GM20000 (cell line): ENCODE measurements around the gene CIB1.
A peak's percentile ranks its signal among the peaks of the same experiment; 100 is the strongest.
"Not testable (repeated sequence)": the region's sequence is repeated elsewhere in the genome, so short reads cannot be mapped to it uniquely, and the experiment has no call there.

Experiments used
- DNase-seq: peaks from one replicate; pipeline ENCODE4 v3.0.0; 2012; ENCODE audit warnings: low spot score
- TF ChIP-seq, protein P1 (sequence below): IDR thresholded peaks from 2 replicates; pipeline ENCODE4 v1.5.1; 2012; ENCODE audit warnings: mild to moderate bottlenecking, control low read depth; ENCODE audit errors: extremely low read depth, missing control alignments

CIB1 gene

DNA sequence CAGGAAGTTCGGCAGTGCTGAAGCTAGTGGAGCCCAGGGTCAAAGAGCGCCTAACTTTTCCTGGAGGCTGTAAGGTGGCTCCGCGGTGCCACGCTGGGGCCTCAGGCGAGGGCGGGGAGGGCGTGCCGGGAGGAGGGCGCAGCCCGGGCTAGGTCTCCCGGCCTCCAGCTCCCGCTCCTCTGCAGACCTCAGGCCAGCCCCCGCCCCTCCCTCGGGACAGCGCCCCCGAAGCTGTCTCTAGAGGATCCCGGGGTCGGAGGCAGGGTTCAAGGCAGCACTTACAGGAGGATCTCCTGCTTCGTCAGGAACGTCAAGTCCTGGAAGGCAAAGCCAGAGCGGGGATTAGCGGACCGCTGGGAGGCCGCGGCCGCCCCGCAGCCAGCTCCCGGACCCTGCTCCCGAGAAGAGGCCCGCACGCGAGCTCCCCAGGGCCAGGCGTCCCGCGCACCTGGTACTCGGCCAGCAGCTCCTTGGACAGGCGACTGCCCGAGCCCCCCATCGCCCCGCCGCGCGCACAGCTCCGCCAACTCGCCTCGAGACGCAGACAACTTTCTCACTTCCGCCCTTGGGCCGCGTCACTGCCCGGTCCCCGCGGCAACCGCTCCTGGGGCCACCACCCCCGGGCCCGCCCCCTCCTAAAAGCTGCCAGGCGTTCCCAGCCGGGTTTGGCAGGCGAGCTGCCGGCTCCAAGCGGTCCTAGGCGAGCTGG is at the start of gene CIB1:
TSS of gene CIB1 (minus strand) at position 555 of the 709 bp plus-strand sequence. CDS start at position 499, 56 bp downstream.
- DNase-seq: peak; percentile 100
- TF ChIP-seq, protein P1, sequence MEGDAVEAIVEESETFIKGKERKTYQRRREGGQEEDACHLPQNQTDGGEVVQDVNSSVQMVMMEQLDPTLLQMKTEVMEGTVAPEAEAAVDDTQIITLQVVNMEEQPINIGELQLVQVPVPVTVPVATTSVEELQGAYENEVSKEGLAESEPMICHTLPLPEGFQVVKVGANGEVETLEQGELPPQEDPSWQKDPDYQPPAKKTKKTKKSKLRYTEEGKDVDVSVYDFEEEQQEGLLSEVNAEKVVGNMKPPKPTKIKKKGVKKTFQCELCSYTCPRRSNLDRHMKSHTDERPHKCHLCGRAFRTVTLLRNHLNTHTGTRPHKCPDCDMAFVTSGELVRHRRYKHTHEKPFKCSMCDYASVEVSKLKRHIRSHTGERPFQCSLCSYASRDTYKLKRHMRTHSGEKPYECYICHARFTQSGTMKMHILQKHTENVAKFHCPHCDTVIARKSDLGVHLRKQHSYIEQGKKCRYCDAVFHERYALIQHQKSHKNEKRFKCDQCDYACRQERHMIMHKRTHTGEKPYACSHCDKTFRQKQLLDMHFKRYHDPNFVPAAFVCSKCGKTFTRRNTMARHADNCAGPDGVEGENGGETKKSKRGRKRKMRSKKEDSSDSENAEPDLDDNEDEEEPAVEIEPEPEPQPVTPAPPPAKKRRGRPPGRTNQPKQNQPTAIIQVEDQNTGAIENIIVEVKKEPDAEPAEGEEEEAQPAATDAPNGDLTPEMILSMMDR: no peak

DNA sequence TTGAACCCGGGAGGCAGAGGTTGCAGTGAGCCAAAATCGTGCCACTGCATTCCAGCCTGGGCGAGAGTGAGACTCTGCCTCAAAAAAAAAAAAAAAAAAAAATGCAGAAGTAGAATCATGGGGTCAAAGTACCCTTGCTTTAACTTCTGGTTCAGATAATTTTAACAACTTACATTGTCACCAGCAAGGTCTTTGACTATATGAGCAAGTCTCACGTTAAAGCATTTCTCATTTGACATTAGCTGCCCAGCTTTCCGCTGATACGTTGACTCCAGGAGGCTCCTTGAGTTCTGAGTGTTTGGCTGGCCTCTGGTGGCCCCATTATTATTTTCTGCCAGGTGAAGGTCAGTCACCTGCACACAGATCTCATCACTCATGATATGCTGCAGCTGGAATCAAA is 47.9 kb upstream of the CIB1 start:
- not testable (repeated sequence) for DNase-seq

DNA sequence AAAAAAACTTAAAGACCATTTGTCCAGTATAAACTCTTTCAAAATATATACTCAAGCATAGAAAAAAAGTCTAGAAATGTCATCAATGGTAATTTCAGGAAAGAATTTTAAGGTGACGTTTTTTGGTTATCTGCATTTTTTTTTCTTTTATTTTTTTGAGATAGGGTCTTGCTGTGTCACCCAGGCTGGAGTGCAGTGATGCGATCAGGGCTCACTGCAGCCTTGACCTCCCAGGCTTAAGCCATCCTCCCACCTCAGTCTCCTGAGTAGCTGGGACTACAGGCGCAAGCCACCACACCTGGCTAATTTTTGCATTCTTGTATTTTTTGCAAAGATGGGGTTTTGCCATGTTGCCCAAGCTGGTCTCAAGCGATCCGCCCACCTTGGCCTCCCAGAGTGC is 47.0 kb upstream of the CIB1 start:
- not testable (repeated sequence) for DNase-seq

DNA sequence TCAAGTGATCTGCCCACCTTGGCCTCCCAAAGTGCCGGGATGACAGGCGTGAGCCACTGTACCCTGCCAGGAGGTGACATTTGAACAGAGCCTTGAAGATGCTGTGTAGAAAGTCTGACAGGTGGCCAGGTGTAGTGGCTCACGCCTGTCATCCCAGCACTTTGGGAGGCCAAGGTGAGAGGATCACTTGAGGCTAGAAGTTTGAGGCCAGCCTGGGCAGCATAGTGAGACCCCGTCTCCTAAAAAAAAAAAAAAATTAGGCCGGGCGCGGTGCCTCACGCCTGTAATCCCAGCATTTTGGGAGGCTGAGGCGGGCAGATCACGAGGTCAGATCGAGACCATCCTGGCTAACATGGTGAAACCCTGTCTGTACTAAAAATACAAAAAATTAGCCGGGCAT is 44.7 kb upstream of the CIB1 start:
- not testable (repeated sequence) for DNase-seq

DNA sequence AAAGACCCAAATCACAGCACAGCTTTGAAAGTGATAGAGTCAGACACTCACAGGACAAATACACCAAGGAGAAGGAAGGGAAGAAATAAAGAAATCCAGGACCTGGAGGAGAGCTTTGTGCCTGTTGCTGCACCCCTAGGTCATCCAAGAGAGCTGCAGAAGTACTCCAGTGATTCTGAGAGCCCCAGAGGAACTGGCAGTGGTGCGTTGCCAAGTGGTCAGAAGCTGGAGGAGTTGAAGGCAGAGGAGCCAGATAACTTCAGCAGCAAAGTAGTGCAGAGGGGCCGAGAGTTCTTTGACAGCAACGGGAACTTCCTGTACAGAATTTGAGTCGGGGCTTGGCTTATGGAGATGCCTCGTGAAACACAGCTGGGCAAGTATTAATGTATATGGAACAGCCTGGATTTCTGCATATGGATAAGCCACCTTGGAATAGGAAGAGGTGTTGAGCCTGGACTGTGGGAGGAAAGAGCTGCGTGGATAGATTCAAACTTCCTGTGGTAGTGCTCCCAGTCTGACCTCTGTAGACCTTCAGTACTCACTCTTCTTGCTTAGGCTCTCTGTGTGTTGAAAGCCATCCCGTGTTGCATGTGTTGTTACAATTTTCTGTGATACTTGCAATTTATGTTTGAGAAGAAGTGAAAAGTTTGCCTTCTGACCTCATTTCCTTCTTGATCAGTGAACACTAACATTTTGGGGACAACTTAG is 37.9 kb upstream of the CIB1 start:
- TF ChIP-seq, protein P1: no peak
- DNase-seq: no peak

DNA sequence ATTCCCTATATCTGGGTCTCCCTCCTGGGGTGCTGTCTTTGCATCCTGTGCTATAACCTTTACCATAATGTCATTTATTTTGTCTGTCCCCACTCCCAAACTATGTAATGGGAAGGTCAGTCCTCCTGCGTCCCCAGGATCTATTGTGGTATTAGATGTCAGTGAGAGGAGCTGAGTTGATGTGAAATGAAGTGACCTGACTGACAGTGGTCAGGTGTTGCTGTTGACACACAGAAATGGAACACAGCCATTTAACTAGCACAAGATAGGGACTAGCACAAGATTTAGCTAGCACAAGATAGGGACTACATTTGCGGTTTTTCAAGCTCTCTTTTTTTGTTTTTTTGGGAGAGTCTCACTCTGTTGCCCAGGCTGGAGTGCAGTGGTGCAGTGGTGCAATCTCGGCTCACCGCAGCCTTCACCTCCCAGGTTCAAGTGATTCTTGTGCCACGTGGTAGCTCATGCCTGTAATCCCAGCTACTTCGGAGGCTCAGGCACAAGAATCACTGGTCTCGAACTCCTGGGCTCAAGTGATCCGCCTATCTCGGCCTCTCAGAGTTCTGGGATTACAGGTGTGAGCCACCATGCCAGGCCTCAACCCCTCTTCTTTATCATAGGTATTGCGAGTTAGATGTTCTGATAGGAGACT is 36.9 kb upstream of the CIB1 start:
- TF ChIP-seq, protein P1: no peak
- DNase-seq: no peak

DNA sequence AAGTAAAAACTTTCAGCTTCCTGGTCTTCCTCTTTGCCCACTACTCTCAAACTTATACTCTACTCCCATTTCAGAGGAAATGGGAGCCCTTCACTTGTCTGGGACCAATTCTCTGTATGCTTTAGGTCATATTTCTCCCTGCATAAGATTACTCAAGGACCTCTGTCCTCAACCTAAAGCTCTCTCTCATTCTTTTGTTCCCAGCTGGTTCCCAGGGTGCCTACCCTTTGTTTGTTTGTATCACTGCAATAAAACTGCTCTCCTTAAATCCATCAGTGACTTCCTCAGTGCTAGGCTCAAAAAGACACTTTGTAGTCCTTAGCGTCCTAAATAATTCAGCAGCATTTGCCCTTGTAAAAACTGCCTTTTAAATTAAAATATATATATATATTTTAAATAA is 34.7 kb upstream of the CIB1 start:
- no peak for DNase-seq
- TF ChIP-seq, protein P1: no peak

DNA sequence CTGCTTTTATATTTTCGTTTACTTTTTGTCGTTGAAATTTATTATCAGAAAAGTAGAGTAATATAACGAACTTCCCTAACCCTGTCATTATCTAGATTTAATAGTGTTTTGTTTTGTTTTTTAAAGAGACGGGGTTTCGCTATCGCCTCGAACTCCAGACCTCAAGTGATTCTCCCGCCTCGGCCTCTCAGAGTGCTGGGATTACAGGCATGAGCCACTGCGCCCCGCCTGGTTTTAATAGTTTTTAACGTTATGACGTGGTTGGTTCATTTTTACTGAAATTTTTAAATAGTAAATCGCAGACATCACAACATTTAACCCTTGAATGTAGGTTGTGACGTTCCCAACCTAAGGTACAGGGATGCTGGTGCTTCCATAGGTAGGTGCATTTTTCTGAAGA is 32.7 kb upstream of the CIB1 start:
- TF ChIP-seq, protein P1: no peak
- no peak for DNase-seq

DNA sequence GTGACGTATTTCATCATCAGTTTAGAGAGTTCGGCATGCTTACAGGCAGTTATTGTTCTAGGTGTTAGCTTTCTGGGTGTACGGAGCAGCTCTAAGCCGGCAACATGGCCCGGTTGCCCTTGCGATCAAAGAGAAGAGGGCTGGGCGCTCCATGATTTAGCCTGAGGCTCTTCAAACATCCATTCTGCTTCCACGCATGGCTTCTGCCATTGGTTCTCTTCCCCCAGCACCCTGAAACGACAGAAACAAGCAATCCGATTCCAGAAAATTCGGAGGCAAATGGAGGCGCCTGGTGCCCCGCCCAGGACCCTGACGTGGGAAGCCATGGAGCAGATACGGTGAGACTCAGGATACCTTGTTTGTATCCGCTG is 32.3 kb upstream of the CIB1 start:
- TF ChIP-seq, protein P1: no peak
- DNase-seq: peak; percentile 40
